Common myeloid progenitor, CD34-positive (primary cell): ENCODE results near the gene LGALS3BP.

Experiments used
- CTCF ChIA-PET: fragments of 350-600 bp; sonication (Branson Sonifier 250); formaldehyde crosslinking; loops from one replicate; lab custom pipeline; 2021; ENCODE audit warnings: antibody characterized with exemption; lab: Charles Lee
- POLR2A ChIA-PET: fragments of 350-600 bp; sonication (Branson Sonifier 250); formaldehyde crosslinking; loops from one replicate; lab custom pipeline; 2021; ENCODE audit warnings: antibody characterized with exemption; lab: Charles Lee
- DNase-seq, 3 donors: peaks; one replicate each; pipeline versions ENCODE4 v3.0.0 to v3.0.0-alpha.2; 2013
- H3K27ac ChIP-seq, 2 experiments: 1 replicate in 1 of 2; 2 replicates in 1 of 2; pipeline ENCODE4 v1.7.0; 2013; ENCODE audit warnings: inconsistent platforms in 2 of 2, low read length in 2 of 2, mild to moderate bottlenecking in 2 of 2, low read depth in 1 of 2, moderate library complexity in 1 of 2; ENCODE audit not compliant: severe bottlenecking in 2 of 2, insufficient read depth in 1 of 2, poor library complexity in 1 of 2
- H3K27me3 ChIP-seq, 5 experiments: replicated peaks in 2 of 5; 1 replicate in 3 of 5; 2 replicates in 2 of 5; pipeline versions ENCODE4 v1.6.1 to v1.7.0; 2013; ENCODE audit warnings: low read length in 4 of 5, mild to moderate bottlenecking in 2 of 5, moderate library complexity in 2 of 5, inconsistent platforms in 1 of 5; ENCODE audit not compliant: insufficient read depth in 5 of 5, control insufficient read depth in 4 of 5
- H3K36me3 ChIP-seq, 4 experiments: 1 replicate in 2 of 4; 2 replicates in 2 of 4; pipeline versions ENCODE4 v1.6.1 to v1.7.0; 2013; ENCODE audit warnings: low read length in 3 of 4, control low read depth in 1 of 4, mild to moderate bottlenecking in 1 of 4; ENCODE audit not compliant: control insufficient read depth in 4 of 4, insufficient read depth in 4 of 4
- H3K4me1 ChIP-seq, 4 experiments: 1 replicate in 3 of 4; 2 replicates in 1 of 4; pipeline versions ENCODE4 v1.6.1 to v1.7.1; 2013; ENCODE audit warnings: low read length in 3 of 4, mild to moderate bottlenecking in 3 of 4, control low read depth in 1 of 4, inconsistent platforms in 1 of 4, moderate library complexity in 1 of 4; ENCODE audit not compliant: control insufficient read depth in 4 of 4, insufficient read depth in 4 of 4; ENCODE audit errors: control extremely low read depth in 1 of 4
- H3K4me3 ChIP-seq, 7 experiments: 1 replicate in 4 of 7; 2 replicates in 3 of 7; pipeline versions ENCODE4 v1.5.1 to v1.7.0; 2013; ENCODE audit warnings: mild to moderate bottlenecking in 7 of 7, low read length in 6 of 7, moderate library complexity in 6 of 7, inconsistent platforms in 2 of 7, low read depth in 2 of 7, control low read depth in 1 of 7; ENCODE audit not compliant: insufficient read depth in 4 of 7, control insufficient read depth in 1 of 7; ENCODE audit errors: extremely low read depth in 1 of 7
- H3K9me3 ChIP-seq, 5 experiments: 1 replicate in 4 of 5; 2 replicates in 1 of 5; pipeline versions ENCODE4 v1.6.1 to v1.7.1; 2013; ENCODE audit warnings: low read length in 4 of 5, mild to moderate bottlenecking in 2 of 5, inconsistent platforms in 1 of 5, low read depth in 1 of 5, moderate library complexity in 1 of 5; ENCODE audit not compliant: control insufficient read depth in 4 of 5, insufficient read depth in 2 of 5; ENCODE audit errors: control extremely low read depth in 1 of 5
- WGBS: methylation state at CpG from one replicate; pipeline ENCODE4 v1.1.5; 2013; ENCODE audit not compliant: insufficient coverage; 5-methylcytosine and 5-hydroxymethylcytosine counted together

LGALS3BP gene

GRCh38 chr17:79002796-79003593, 23.3 kb upstream of the LGALS3BP start:
- ChIA-PET POLR2A (no interaction called here), CTCF (interaction anchor here (0.7 to 1.1 kb wide), 3 partner anchors 8 to 19 kb away, joined by 3 to 4 read pairs (median 3); no protein-coding TSS in a partner anchor)
- 96% methylated on average over 18 of the region's 20 CpGs for WGBS
- no peak overlapping the region for H3K27ac ChIP-seq
- H3K9me3 ChIP-seq, result no peaks in the 10 kb centered on the region
- H3K4me3 ChIP-seq, result no peak overlapping the region
- DNase-seq, result no peak
- peaks cover 0 to 31% (median 29%) of the 10 kb centered on the region in 4 experiments for H3K4me1 ChIP-seq
- H3K27me3 ChIP-seq, result no peaks in the 10 kb centered on the region
- H3K36me3 ChIP-seq, result peaks cover 0 to 66% (median 40%) of the 10 kb centered on the region in 4 experiments

- no peak for DNase-seq
- H3K9me3 ChIP-seq, result no peaks in the 10 kb centered on the region
- peaks cover 0 to 24% (median 23%) of the 10 kb centered on the region in 4 experiments for H3K4me1 ChIP-seq
- WGBS, result 96% methylated on average over 7 of the region's 14 CpGs
- no peaks in the 10 kb centered on the region for H3K27me3 ChIP-seq
- ChIA-PET POLR2A (no interaction called here), CTCF (interaction anchor here (0.7 kb wide), 1 partner anchor 18 kb away, joined by 4 read pairs; no protein-coding TSS in a partner anchor)
- peaks cover 0 to 67% (median 44%) of the 10 kb centered on the region in 4 experiments for H3K36me3 ChIP-seq
- H3K27ac ChIP-seq, result no peak overlapping the region
- no peak overlapping the region for H3K4me3 ChIP-seq
Observed at GRCh38 chr17:79002291-79002690, 22.6 kb upstream of the LGALS3BP start.

- peaks cover 3 to 68% (median 50%) of the 10 kb centered on the region in 4 experiments for H3K36me3 ChIP-seq
Observed at GRCh38 chr17:79001190-79002020, 21.7 kb upstream of the LGALS3BP start.

GRCh38 chr17:79000396-79001189, 20.9 kb upstream of the LGALS3BP start:
- ChIA-PET CTCF (interaction anchor here (0.7 kb wide), 1 partner anchor 21 kb away, joined by 3 read pairs; the partner anchor contains the start of gene LGALS3BP), POLR2A (no interaction called here)
- Histone ChIP-seq H3K27ac (no peak overlapping the region), H3K4me1 (peaks cover 0 to 10% (median 7%) of the 10 kb centered on the region in 4 experiments), H3K36me3 (peaks cover 3 to 73% (median 57%) of the 10 kb centered on the region in 4 experiments), H3K9me3 (no peaks in the 10 kb centered on the region), H3K27me3 (no peaks in the 10 kb centered on the region), H3K4me3 (no peak overlapping the region)
- WGBS, result 96% methylated on average over 22 of the region's 25 CpGs
- no peak for DNase-seq

More at GRCh38 chr17:79001190-79002020, 21.7 kb upstream of the LGALS3BP start:
- no peak overlapping the region for H3K4me3 ChIP-seq
- H3K4me1 ChIP-seq, result peaks cover 0 to 18% (median 15%) of the 10 kb centered on the region in 4 experiments
- H3K9me3 ChIP-seq, result no peaks in the 10 kb centered on the region
- no peaks in the 10 kb centered on the region for H3K27me3 ChIP-seq
- no peak for DNase-seq
- ChIA-PET CTCF (no interaction called here), POLR2A (no interaction called here)
- WGBS, result 95% methylated on average over 13 of the region's 19 CpGs
- H3K27ac ChIP-seq, result no peak overlapping the region

GRCh38 chr17:78999947-79000395, 20.2 kb upstream of the LGALS3BP start:
- H3K4me3 ChIP-seq, result no peak overlapping the region
- no peaks in the 10 kb centered on the region for H3K27me3 ChIP-seq
- peaks cover 3 to 79% (median 61%) of the 10 kb centered on the region in 4 experiments for H3K36me3 ChIP-seq
- no peak overlapping the region for H3K27ac ChIP-seq
- peaks cover 0 to 4% (median 1%) of the 10 kb centered on the region in 4 experiments for H3K4me1 ChIP-seq
- no peak for DNase-seq
- POLR2A ChIA-PET, result no interaction called here
- whole genome bisulfite sequencing, result 98% methylated on average over 10 of the region's 12 CpGs
- CTCF ChIA-PET, result interaction anchor here (0.7 to 1.2 kb wide), 2 partner anchors 20 to 95 kb away, joined by 3 read pairs; partner anchors contain the start of gene LGALS3BP
- H3K9me3 ChIP-seq, result no peaks in the 10 kb centered on the region

- H3K27ac ChIP-seq, result no peak overlapping the region
- no peaks in the 10 kb centered on the region for H3K27me3 ChIP-seq
- DNase-seq, result no peak
- H3K4me1 ChIP-seq, result peaks cover 0 to 6% (median under 1%) of the 10 kb centered on the region in 4 experiments
- H3K36me3 ChIP-seq, result peaks cover 3 to 86% (median 68%) of the 10 kb centered on the region in 4 experiments
- no peak overlapping the region for H3K4me3 ChIP-seq
- ChIA-PET POLR2A (no interaction called here), CTCF (interaction anchor here (1.2 kb wide), 1 partner anchor 94 kb away, joined by 3 read pairs; no protein-coding TSS in a partner anchor)
- 97% methylated on average over 15 of the region's 17 CpGs for WGBS
- H3K9me3 ChIP-seq, result no peaks in the 10 kb centered on the region
Observed at GRCh38 chr17:78999056-78999768, 19.5 kb upstream of the LGALS3BP start.
